ENCODE data around the gene LAP3. TPM values are rescaled to one million over a fixed set of nuclear protein-coding genes. Genes with fewer than 3 reads are reported as not detected.
A peak's percentile ranks its signal among the peaks of the same experiment; 100 is the strongest.

Gene LAP3
- total and polyA plus RNA-seq, 12 donors, result 22.7 to 176 (median 105) TPM

DNA sequence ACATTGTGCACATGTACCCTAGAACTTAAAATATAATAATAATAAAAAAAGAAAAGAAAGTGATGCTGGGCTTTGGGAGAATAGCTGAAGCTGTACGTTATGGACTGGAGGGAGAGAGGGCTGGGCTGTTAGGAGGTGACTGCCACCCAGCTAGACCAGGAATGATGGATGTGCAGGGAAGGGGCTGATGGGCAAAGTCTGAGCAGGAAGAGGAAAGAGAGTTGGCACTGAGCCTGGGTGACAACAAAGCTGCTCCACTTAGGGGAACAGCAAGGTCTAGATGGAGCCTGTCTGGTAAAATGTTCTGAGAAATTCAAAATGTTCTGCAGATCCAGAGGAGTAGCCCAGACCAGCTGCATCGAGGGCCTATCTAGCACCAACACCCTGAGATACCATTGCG is 69.7 kb downstream of the LAP3 start:
- Histone ChIP-seq H3K36me3 (replicated peaks in 1 of 2) (no peaks in the 10 kb centered on the region), H3K4me3 (no peak overlapping the region), H3K9me3 (replicated peaks in 1 of 3) (no peaks in the 10 kb centered on the region), H3K27me3 (no peaks in the 10 kb centered on the region), H3K27ac (no peak overlapping the region), H3K4me1 (replicated peaks in 1 of 2) (no peaks in the 10 kb centered on the region)
- whole genome bisulfite sequencing, 4 donors, result 68 to 75% (median 71%) methylated on average over 3 of the region's 3 CpGs
- no peak for TF ChIP-seq POLR2A (IDR thresholded peaks at IDR 0.05)
- TF ChIP-seq, protein P1, sequence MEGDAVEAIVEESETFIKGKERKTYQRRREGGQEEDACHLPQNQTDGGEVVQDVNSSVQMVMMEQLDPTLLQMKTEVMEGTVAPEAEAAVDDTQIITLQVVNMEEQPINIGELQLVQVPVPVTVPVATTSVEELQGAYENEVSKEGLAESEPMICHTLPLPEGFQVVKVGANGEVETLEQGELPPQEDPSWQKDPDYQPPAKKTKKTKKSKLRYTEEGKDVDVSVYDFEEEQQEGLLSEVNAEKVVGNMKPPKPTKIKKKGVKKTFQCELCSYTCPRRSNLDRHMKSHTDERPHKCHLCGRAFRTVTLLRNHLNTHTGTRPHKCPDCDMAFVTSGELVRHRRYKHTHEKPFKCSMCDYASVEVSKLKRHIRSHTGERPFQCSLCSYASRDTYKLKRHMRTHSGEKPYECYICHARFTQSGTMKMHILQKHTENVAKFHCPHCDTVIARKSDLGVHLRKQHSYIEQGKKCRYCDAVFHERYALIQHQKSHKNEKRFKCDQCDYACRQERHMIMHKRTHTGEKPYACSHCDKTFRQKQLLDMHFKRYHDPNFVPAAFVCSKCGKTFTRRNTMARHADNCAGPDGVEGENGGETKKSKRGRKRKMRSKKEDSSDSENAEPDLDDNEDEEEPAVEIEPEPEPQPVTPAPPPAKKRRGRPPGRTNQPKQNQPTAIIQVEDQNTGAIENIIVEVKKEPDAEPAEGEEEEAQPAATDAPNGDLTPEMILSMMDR (IDR thresholded peaks at IDR 0.05), result no peak
- intact Hi-C loops (cut with DNase I), result no loop called here
- DNase-seq, result no peak

DNA sequence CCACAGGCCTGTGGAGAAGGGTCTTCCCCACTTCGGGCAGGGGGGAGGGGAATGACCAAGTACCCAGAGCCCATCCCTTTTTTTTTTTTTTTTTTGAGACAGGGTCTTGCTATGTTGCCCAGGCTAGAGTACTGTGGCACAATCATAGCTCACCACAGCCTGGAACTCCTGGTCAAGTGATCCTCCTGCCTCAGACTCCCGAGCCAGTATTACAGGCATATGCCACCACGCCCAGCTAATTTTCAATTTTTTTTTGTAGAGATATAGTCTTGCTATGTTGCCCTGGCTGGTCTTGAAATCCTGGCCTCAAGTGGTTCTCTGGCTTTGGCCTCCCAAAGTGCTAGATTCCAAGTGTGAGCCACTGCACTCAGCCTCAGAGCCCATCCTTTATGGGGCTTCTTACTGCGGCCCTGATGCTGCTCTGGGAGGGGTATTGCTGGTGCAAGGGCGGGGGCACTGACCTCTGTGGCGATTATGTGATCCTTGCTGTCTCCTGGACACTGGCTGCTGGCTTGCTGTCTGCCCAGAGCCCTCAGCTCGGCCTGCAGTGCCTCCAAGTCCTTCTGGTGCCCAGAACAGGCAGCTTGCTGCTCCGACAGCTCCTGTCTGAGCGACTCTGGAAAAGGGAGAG is 70.3 kb downstream of the LAP3 start:
- WGBS, 4 donors, result 74 to 100% (median 84%) methylated on average over 4 to 9 of the region's 9 CpGs
- H3K36me3 ChIP-seq (replicated peaks in 1 of 2), result no peaks in the 10 kb centered on the region
- H3K27ac ChIP-seq, result no peak overlapping the region
- TF ChIP-seq POLR2A (IDR thresholded peaks at IDR 0.05), result no peak
- TF ChIP-seq, protein P1 (IDR thresholded peaks at IDR 0.05), result no peak
- no peak overlapping the region for H3K4me3 ChIP-seq
- intact Hi-C loops (cut with DNase I), result no loop called here
- H3K4me1 ChIP-seq (replicated peaks in 1 of 2), result no peaks in the 10 kb centered on the region
- H3K27me3 ChIP-seq, result no peaks in the 10 kb centered on the region
- no peaks in the 10 kb centered on the region for H3K9me3 ChIP-seq (replicated peaks in 1 of 3)
- DNase-seq, result no peak

DNA sequence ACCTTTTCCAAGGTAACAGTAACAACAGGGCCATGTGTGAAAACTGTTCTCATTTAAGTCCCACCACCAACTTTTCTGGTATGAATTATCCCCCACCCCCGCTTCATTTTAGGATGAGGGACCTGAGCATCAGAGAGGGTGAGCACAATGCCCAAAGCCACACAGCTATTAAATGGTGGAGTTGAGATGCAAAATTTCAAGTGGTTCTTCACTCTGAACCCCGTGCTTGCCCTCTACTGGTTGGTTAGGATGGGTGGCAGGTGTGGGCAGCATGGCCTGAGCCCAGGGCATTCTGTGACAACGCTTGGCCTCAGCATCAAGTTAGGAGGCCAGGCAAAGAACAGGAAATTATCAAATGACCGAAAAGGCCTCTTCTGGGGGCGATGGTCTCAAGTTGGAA is 70.9 kb downstream of the LAP3 start:
- no peak overlapping the region for H3K4me3 ChIP-seq
- intact Hi-C loops (cut with DNase I), result no loop called here
- no peaks in the 10 kb centered on the region for H3K4me1 ChIP-seq (replicated peaks in 1 of 2)
- no peak for DNase-seq
- H3K9me3 ChIP-seq (replicated peaks in 1 of 3), result no peaks in the 10 kb centered on the region
- no peaks in the 10 kb centered on the region for H3K27me3 ChIP-seq
- 80 to 92% (median 83%) methylated on average over 5 of the region's 5 CpGs for WGBS, 4 donors
- TF ChIP-seq POLR2A (IDR thresholded peaks at IDR 0.05), result no peak
- TF ChIP-seq, protein P1 (IDR thresholded peaks at IDR 0.05), result no peak
- H3K27ac ChIP-seq, result no peak overlapping the region
- no peaks in the 10 kb centered on the region for H3K36me3 ChIP-seq (replicated peaks in 1 of 2)

DNA sequence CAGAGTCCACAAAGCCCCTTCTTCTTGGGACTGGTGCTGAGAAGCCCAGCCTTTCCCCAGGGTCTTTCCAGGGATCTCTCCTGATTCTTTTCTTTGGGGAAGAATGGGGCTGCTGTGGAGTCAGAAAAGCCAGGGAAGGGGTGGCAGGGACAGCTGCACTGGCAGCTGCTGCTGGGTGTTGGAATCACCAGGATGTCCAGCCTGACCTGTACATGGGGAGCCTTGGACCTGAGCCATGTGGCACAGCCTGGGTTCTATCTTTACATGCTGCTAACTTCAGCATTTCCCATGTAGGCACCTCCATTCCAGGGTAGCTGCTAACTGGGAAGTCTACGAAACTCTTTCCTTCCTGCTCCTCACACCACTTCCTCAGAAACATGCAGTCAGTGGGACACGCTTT is 73.4 kb downstream of the LAP3 start:
- 74 to 91% (median 78%) methylated on average over 2 of the region's 2 CpGs for WGBS, 4 donors
- DNase-seq, result peak in 1 of 7 donors; percentile 6
- Histone ChIP-seq H3K27me3 (no peaks in the 10 kb centered on the region), H3K4me3 (no peak overlapping the region), H3K27ac (no peak overlapping the region), H3K4me1 (replicated peaks in 1 of 2) (no peaks in the 10 kb centered on the region), H3K36me3 (replicated peaks in 1 of 2) (no peaks in the 10 kb centered on the region), H3K9me3 (replicated peaks in 1 of 3) (no peaks in the 10 kb centered on the region)
- intact Hi-C loops (cut with DNase I), result no loop called here
- TF ChIP-seq, protein P1 (IDR thresholded peaks at IDR 0.05), result no peak
- TF ChIP-seq POLR2A (IDR thresholded peaks at IDR 0.05), result no peak

All from adrenal gland (tissue), 12 donors.